H9 (cell line): Measurements from ENCODE around the gene PES1. TPM values are rescaled to one million over a fixed set of nuclear protein-coding genes. Genes with fewer than 3 reads are reported as not detected.

Experiments
- DNase-seq: peaks from one replicate; pipeline ENCODE4 v3.0.0-alpha.2; 2017
- H2AFZ ChIP-seq: one replicate; pipeline ENCODE4 v1.6.1; 2013; ENCODE audit warnings: mild to moderate bottlenecking, low read length, control low read depth, moderate library complexity
- H2AK5ac ChIP-seq: 2 replicates; pipeline ENCODE4 v1.6.1; 2013; ENCODE audit warnings: low read length, control low read depth, mixed read lengths; ENCODE audit not compliant: insufficient read length
- H2BK120ac ChIP-seq: one replicate; pipeline ENCODE4 v1.6.1; 2013; ENCODE audit warnings: low read depth, mild to moderate bottlenecking, low read length, control low read depth, inconsistent platforms; ENCODE audit not compliant: poor library complexity, severe bottlenecking
- H2BK12ac ChIP-seq: 2 replicates; pipeline ENCODE4 v1.6.1; 2013; ENCODE audit warnings: low read length, control low read depth, mixed read lengths, low read depth; ENCODE audit not compliant: insufficient read length
- H2BK15ac ChIP-seq: 2 replicates; pipeline ENCODE4 v1.6.1; 2013; ENCODE audit warnings: low read depth, low read length, control low read depth
- H2BK20ac ChIP-seq: one replicate; pipeline ENCODE4 v1.6.1; 2013; ENCODE audit warnings: low read depth, mild to moderate bottlenecking, low read length, control low read depth, inconsistent platforms; ENCODE audit not compliant: poor library complexity, severe bottlenecking
- H2BK5ac ChIP-seq: 2 replicates; pipeline ENCODE4 v1.6.1; 2013; ENCODE audit warnings: low read length, control low read depth, mixed read lengths; ENCODE audit not compliant: insufficient read length
- H3K14ac ChIP-seq: 2 replicates; pipeline ENCODE4 v1.6.1; 2013; ENCODE audit warnings: low read length, control low read depth; ENCODE audit not compliant: insufficient read depth
- H3K18ac ChIP-seq: 2 replicates; pipeline ENCODE4 v1.6.1; 2013; ENCODE audit warnings: low read depth, mild to moderate bottlenecking, mixed read lengths, low read length, control low read depth; ENCODE audit not compliant: insufficient read length
- H3K23ac ChIP-seq: 2 replicates; pipeline ENCODE4 v1.6.1; 2013; ENCODE audit warnings: low read length, control low read depth, mixed read lengths, low read depth; ENCODE audit not compliant: insufficient read length
- H3K23me2 ChIP-seq: 2 replicates; pipeline ENCODE4 v1.6.1; 2013; ENCODE audit warnings: low read depth, mild to moderate bottlenecking, mixed read lengths, low read length, control low read depth; ENCODE audit not compliant: insufficient read length, poor library complexity, severe bottlenecking
- H3K27ac ChIP-seq: 2 replicates; pipeline ENCODE4 v1.5.1; 2013; ENCODE audit warnings: low read length, control low read depth, mixed read lengths, low read depth; ENCODE audit not compliant: insufficient read length
- H3K27me3 ChIP-seq: 2 replicates; pipeline ENCODE4 v1.6.1; 2013; ENCODE audit warnings: low read length, control low read depth, inconsistent platforms; ENCODE audit not compliant: insufficient read depth
- H3K4ac ChIP-seq: 2 replicates; pipeline ENCODE4 v1.6.1; 2013; ENCODE audit warnings: low read depth, mild to moderate bottlenecking, control low read depth, inconsistent platforms, low read length, moderate library complexity
- H3K4me1 ChIP-seq: 2 replicates; pipeline ENCODE4 v1.6.1; 2013; ENCODE audit warnings: low read length, control low read depth, inconsistent platforms; ENCODE audit not compliant: insufficient read depth
- H3K4me2 ChIP-seq: 2 replicates; pipeline ENCODE4 v1.6.1; 2013; ENCODE audit warnings: low read length, control low read depth, mixed read lengths; ENCODE audit not compliant: insufficient read length, insufficient read depth
- H3K56ac ChIP-seq: 2 replicates; pipeline ENCODE4 v1.6.1; 2013; ENCODE audit warnings: low read depth, mild to moderate bottlenecking, mixed read lengths, low read length, control low read depth; ENCODE audit not compliant: insufficient read length
- H3K79me1 ChIP-seq: 2 replicates; pipeline ENCODE4 v1.6.1; 2013; ENCODE audit warnings: low read depth, mild to moderate bottlenecking, moderate library complexity, low read length, control low read depth, inconsistent platforms; ENCODE audit not compliant: insufficient read depth, poor library complexity, severe bottlenecking
- H3K79me2 ChIP-seq: 2 replicates; pipeline ENCODE4 v1.6.1; 2013; ENCODE audit warnings: low read length, control low read depth, inconsistent platforms; ENCODE audit not compliant: insufficient read depth
- H3K9ac ChIP-seq: 2 replicates; pipeline ENCODE4 v1.6.1; 2013; ENCODE audit warnings: low read length, control low read depth, mixed read lengths; ENCODE audit not compliant: insufficient read length; ENCODE audit errors: extremely low read depth
- H3K9me3 ChIP-seq: one replicate; pipeline ENCODE4 v1.6.1; 2013; ENCODE audit warnings: low read depth, low read length, inconsistent platforms; ENCODE audit not compliant: control insufficient read depth
- H3T11ph ChIP-seq: one replicate; pipeline ENCODE4 v1.6.1; 2013; ENCODE audit warnings: mild to moderate bottlenecking, low read length, control low read depth, inconsistent platforms
- H4K20me1 ChIP-seq: one replicate; pipeline ENCODE4 v1.6.1; 2013; ENCODE audit not compliant: control insufficient read depth, insufficient read length, insufficient read depth
- H4K5ac ChIP-seq: 2 replicates; pipeline ENCODE4 v1.6.1; 2013; ENCODE audit warnings: low read depth, mild to moderate bottlenecking, mixed read lengths, low read length, control low read depth; ENCODE audit not compliant: insufficient read length
- H4K8ac ChIP-seq: replicated peaks from 2 replicates; pipeline ENCODE4 v1.6.1; 2013; ENCODE audit warnings: low read length, control low read depth, mixed read lengths, low read depth; ENCODE audit not compliant: insufficient read length
- H4K91ac ChIP-seq: 2 replicates; pipeline ENCODE4 v1.6.1; 2013; ENCODE audit warnings: low read depth, mild to moderate bottlenecking, moderate library complexity, mixed read lengths, low read length, control low read depth; ENCODE audit not compliant: insufficient read length
- H3K27ac Mint-ChIP-seq, 3 experiments: 2 replicates in 2 of 3; 3 replicates in 1 of 3; pipeline ENCODE4 v1.8.0; 2020 to 2021; ENCODE audit warnings: mixed read lengths in 3 of 3, mild to moderate bottlenecking in 1 of 3, moderate library complexity in 1 of 3
- H3K27me3 Mint-ChIP-seq: 2 replicates; pipeline ENCODE4 v1.8.0; 2021; ENCODE audit warnings: low read depth, mild to moderate bottlenecking, moderate library complexity, mixed read lengths
- H3K36me3 Mint-ChIP-seq, 3 experiments: 2 replicates in 2 of 3; 3 replicates in 1 of 3; pipeline ENCODE4 v1.8.0; 2020 to 2021; ENCODE audit warnings: low read depth in 3 of 3, mixed read lengths in 3 of 3; ENCODE audit not compliant: insufficient read depth in 1 of 3
- H3K4me1 Mint-ChIP-seq, 2 experiments: 2 replicates each; pipeline ENCODE4 v1.8.0; 2020; ENCODE audit warnings: mixed read lengths in 2 of 2
- H3K4me3 Mint-ChIP-seq, 2 experiments: 2 replicates in 1 of 2; 3 replicates in 1 of 2; pipeline ENCODE4 v1.8.0; 2020 to 2021; ENCODE audit warnings: mild to moderate bottlenecking in 2 of 2, mixed read lengths in 2 of 2, moderate library complexity in 1 of 2
- H3K9me3 Mint-ChIP-seq, 2 experiments: 2 replicates in 1 of 2; 3 replicates in 1 of 2; pipeline ENCODE4 v1.8.0; 2020; ENCODE audit warnings: mild to moderate bottlenecking in 2 of 2, mixed read lengths in 2 of 2, moderate library complexity in 1 of 2
- WGBS: extraction: QIAGEN DNeasy Blood & Tissue Kit; methylation state at CpG from one replicate; pipeline ENCODE4 v1.1.7; 2013; ENCODE audit warnings: missing lambda C conversion rate, low lambda C conversion rate, mixed read lengths; ENCODE audit not compliant: insufficient read length; ENCODE audit errors: extremely low coverage; 5-methylcytosine and 5-hydroxymethylcytosine counted together
- total RNA-seq: library from RNA; stranded (reverse); gene quantifications from 2 replicates; pipeline ENCODE4 v1.2.1, GENCODE V29; 2021
- TF ChIP-seq, protein P1 (sequence below): fragments of 200-600 bp; sonication (generic); conservative IDR thresholded peaks from 3 replicates; pipeline ENCODE4 v1.8.0; 2021; ENCODE audit warnings: antibody characterized with exemption, mild to moderate bottlenecking

Gene PES1
- total RNA-seq, 1 experiment from 2014 or later: 133 TPM

DNA sequence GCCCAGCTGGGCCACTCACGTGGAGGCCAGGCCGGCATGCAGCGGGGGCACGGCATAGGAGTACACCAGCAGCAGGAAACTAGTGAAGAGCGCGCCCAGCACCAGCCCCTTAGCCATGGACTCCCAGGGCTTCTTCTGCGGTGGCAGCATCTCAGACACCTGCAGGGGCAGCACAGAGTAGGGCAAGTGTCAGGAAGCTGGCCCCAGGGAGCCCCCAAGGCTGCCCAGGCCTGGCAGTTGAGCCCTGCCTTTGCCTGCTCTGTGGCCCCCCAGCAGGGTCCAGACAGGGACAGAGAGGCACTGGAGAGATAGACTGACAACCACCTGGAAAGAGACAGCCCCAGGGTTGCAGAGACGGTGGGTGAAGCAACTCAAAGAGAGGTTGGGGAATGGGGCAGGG, 34.5 kb downstream of the PES1 start:
- Histone ChIP-seq H3K23ac (no peak overlapping the region), H4K20me1 (no peaks in the 10 kb centered on the region), H2BK5ac (no peak overlapping the region), H3K9ac (no peak overlapping the region), H3K27ac (no peak overlapping the region), H3K9me3 (no peaks in the 10 kb centered on the region), H3K4me2 (no peak overlapping the region), H3K56ac (no peak overlapping the region), H2AFZ (no peak overlapping the region), H2BK15ac (no peak overlapping the region), H4K5ac (no peak overlapping the region), H2BK120ac (no peak overlapping the region), H2BK12ac (no peak overlapping the region), H3K79me1 (no peaks in the 10 kb centered on the region), H3K14ac (no peak overlapping the region; the same call in 1 of the 2 replicates), H2AK5ac (no peak overlapping the region), H3T11ph (no peak overlapping the region), H3K27me3 (no peaks in the 10 kb centered on the region), H4K8ac (no peak overlapping the region), H3K4me1 (no peaks in the 10 kb centered on the region), H2BK20ac (no peak overlapping the region), H3K23me2 (no peaks in the 10 kb centered on the region), H3K79me2 (no peaks in the 10 kb centered on the region), H3K18ac (no peak overlapping the region), H3K4ac (no peak overlapping the region), H4K91ac (no peak overlapping the region)
- no peak overlapping the region for H3K4me3 Mint-ChIP-seq
- H3K36me3 Mint-ChIP-seq: peaks cover 0 to 6% (median 0%) of the 10 kb centered on the region in 3 experiments; a peak in 3 of 7 replicates
- H3K9me3 Mint-ChIP-seq: no peaks in the 10 kb centered on the region
- H3K4me1 Mint-ChIP-seq: peaks cover 23 to 34% of the 10 kb centered on the region in 2 experiments
- TF ChIP-seq, protein P1, sequence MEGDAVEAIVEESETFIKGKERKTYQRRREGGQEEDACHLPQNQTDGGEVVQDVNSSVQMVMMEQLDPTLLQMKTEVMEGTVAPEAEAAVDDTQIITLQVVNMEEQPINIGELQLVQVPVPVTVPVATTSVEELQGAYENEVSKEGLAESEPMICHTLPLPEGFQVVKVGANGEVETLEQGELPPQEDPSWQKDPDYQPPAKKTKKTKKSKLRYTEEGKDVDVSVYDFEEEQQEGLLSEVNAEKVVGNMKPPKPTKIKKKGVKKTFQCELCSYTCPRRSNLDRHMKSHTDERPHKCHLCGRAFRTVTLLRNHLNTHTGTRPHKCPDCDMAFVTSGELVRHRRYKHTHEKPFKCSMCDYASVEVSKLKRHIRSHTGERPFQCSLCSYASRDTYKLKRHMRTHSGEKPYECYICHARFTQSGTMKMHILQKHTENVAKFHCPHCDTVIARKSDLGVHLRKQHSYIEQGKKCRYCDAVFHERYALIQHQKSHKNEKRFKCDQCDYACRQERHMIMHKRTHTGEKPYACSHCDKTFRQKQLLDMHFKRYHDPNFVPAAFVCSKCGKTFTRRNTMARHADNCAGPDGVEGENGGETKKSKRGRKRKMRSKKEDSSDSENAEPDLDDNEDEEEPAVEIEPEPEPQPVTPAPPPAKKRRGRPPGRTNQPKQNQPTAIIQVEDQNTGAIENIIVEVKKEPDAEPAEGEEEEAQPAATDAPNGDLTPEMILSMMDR: peak; percentile 52
- peak overlapping the region; percentile 44 to 98 (median 55); a peak in 3 of 7 replicates for H3K27ac Mint-ChIP-seq
- no CpG with 5 or more reads among the region's 8 CpGs for WGBS
- no peaks in the 10 kb centered on the region for H3K27me3 Mint-ChIP-seq
- peak; percentile 60 for DNase-seq
